ENCODE results near the gene IRGQ.
A peak's percentile ranks its signal among the peaks of the same experiment; 100 is the strongest.
"Not testable (repeated sequence)": the region's sequence is repeated elsewhere in the genome, so short reads cannot be mapped to it uniquely, and the experiment has no call there.

The IRGQ gene

GRCh38 chr19:43570174-43570791 is 25.7 kb downstream of the IRGQ start:
- DNase-seq, result no peak

- DNase-seq, result no peak
Measured at GRCh38 chr19:43569657-43570056, 26.3 kb downstream of the IRGQ start.

- no peak for DNase-seq
Measured at GRCh38 chr19:43564800-43565199, 31.1 kb downstream of the IRGQ start.

- DNase-seq, result no peak
Measured at GRCh38 chr19:43563816-43564457, 32.0 kb downstream of the IRGQ start.

- peak; percentile 99 for DNase-seq
Measured at GRCh38 chr19:43562698-43563241, 33.2 kb downstream of the IRGQ start.

- DNase-seq, result no peak
Measured at GRCh38 chr19:43562226-43562697, 33.7 kb downstream of the IRGQ start.

- no peak for DNase-seq
Measured at GRCh38 chr19:43561139-43561970, 34.6 kb downstream of the IRGQ start.

GRCh38 chr19:43560687-43561086 is 35.2 kb downstream of the IRGQ start:
- no peak for DNase-seq

GRCh38 chr19:43555185-43555770 is 40.7 kb downstream of the IRGQ start:
- peak; percentile 61 to 75 for DNase-seq

GRCh38 chr19:43554317-43554895 is 41.5 kb downstream of the IRGQ start:
- no peak for DNase-seq

GRCh38 chr19:43553656-43554055 is 42.3 kb downstream of the IRGQ start:
- DNase-seq, result no peak

GRCh38 chr19:43552616-43553015 is 43.3 kb downstream of the IRGQ start:
- no peak for DNase-seq

GRCh38 chr19:43552198-43552450 is 43.8 kb downstream of the IRGQ start:
- no peak for DNase-seq

GRCh38 chr19:43551399-43552197 is 44.3 kb downstream of the IRGQ start:
- DNase-seq, result no peak

GRCh38 chr19:43548706-43549105 is 47.2 kb downstream of the IRGQ start:
- DNase-seq, result no peak

GRCh38 chr19:43547926-43548325 is 48.0 kb downstream of the IRGQ start:
- DNase-seq, result not testable (repeated sequence)

- no peak for DNase-seq
Measured at GRCh38 chr19:43546581-43546980, 49.4 kb downstream of the IRGQ start.

- DNase-seq, result no peak
Measured at GRCh38 chr19:43545981-43546380, 50.0 kb downstream of the IRGQ start.

- DNase-seq, result no peak
Measured at GRCh38 chr19:43545276-43545675, 50.7 kb downstream of the IRGQ start.

GRCh38 chr19:43544077-43544476 is 51.9 kb downstream of the IRGQ start:
- no peak for DNase-seq

- DNase-seq, result no peak
Measured at GRCh38 chr19:43541920-43542650, 53.8 kb downstream of the IRGQ start.
